HEK293 (cell line): ENCODE results near the gene TSPAN9.

Source experiments
- CTCF ChIP-seq: fragments of 450-650 bp; formaldehyde crosslinking; IDR thresholded peaks from 2 replicates; pipeline ENCODE4 v1.5.1; 2016; ENCODE audit warnings: missing biosample characterization, missing genetic modification characterization
- KLF16 ChIP-seq: fragments of 450-650 bp; formaldehyde crosslinking; IDR thresholded peaks from 2 replicates; pipeline ENCODE4 v1.5.1; 2017; ENCODE audit warnings: missing biosample characterization, missing genetic modification characterization
- PBX3 ChIP-seq: sonication (generic); formaldehyde crosslinking; IDR thresholded peaks from 2 replicates; pipeline ENCODE4 v1.8.1; 2022; ENCODE audit warnings: mild to moderate bottlenecking, moderate library complexity, missing genetic modification reagents
- REST ChIP-seq: fragments of 450-650 bp; formaldehyde crosslinking; IDR thresholded peaks from 2 replicates; pipeline ENCODE4 v1.5.1; 2016; ENCODE audit warnings: missing biosample characterization, missing genetic modification characterization
- SALL2 ChIP-seq: fragments of 450-650 bp; formaldehyde crosslinking; IDR thresholded peaks from 2 replicates; pipeline ENCODE4 v1.5.0; 2017; ENCODE audit warnings: missing biosample characterization, mild to moderate bottlenecking, missing genetic modification characterization, borderline replicate concordance
- YY1 ChIP-seq: fragments of 450-650 bp; formaldehyde crosslinking; IDR thresholded peaks from 2 replicates; pipeline ENCODE4 v1.5.1; 2018; ENCODE audit warnings: missing biosample characterization, missing genetic modification characterization
- ZBTB1 ChIP-seq: fragments of 450-650 bp; formaldehyde crosslinking; IDR thresholded peaks from 2 replicates; pipeline ENCODE4 v1.5.1; 2016; ENCODE audit warnings: missing biosample characterization, missing genetic modification characterization
- ZBTB21 ChIP-seq: fragments of 450-650 bp; formaldehyde crosslinking; IDR thresholded peaks from 2 replicates; pipeline ENCODE4 v1.5.1; 2017; ENCODE audit warnings: missing biosample characterization, missing genetic modification characterization
- ZNF362 ChIP-seq: fragments of 450-650 bp; formaldehyde crosslinking; IDR thresholded peaks from 2 replicates; pipeline ENCODE4 v1.5.1; 2016; ENCODE audit warnings: missing biosample characterization, missing genetic modification characterization
- ZNF501 ChIP-seq: fragments of 450-650 bp; formaldehyde crosslinking; IDR thresholded peaks from 2 replicates; pipeline ENCODE4 v1.5.1; 2016; ENCODE audit warnings: missing biosample characterization, missing genetic modification characterization
- ZNF654 ChIP-seq: fragments of 450-650 bp; formaldehyde crosslinking; IDR thresholded peaks from 2 replicates; pipeline ENCODE4 v1.5.1; 2016; ENCODE audit warnings: low read depth, missing biosample characterization, missing genetic modification characterization
- ZNF660 ChIP-seq: fragments of 450-650 bp; IDR thresholded peaks from 2 replicates; pipeline ENCODE4 v1.5.1; 2018; ENCODE audit warnings: missing biosample characterization, mild to moderate bottlenecking, missing genetic modification characterization
- ZNF837 ChIP-seq: fragments of 450-650 bp; formaldehyde crosslinking; IDR thresholded peaks from 2 replicates; pipeline ENCODE4 v1.5.1; 2016; ENCODE audit warnings: missing biosample characterization, missing genetic modification characterization

GRCh38 chr12:3216097-3216496, 138.9 kb downstream of the TSPAN9 start:
- no peak for TF ChIP-seq ZBTB21 (tag by site-specific recombination)
- no peak for TF ChIP-seq CTCF (tag by site-specific recombination)
- TF ChIP-seq ZNF654 (tag by site-specific recombination), result no peak
- TF ChIP-seq PBX3 (CRISPR knock-in tag), result no peak
- TF ChIP-seq SALL2 (tag by site-specific recombination), result no peak
- TF ChIP-seq ZBTB1 (tag by site-specific recombination), result no peak
- no peak for TF ChIP-seq REST
- no peak for TF ChIP-seq ZNF501 (tag by site-specific recombination)
- no peak for TF ChIP-seq ZNF362 (tag by site-specific recombination)
- no peak for TF ChIP-seq KLF16
- no peak for TF ChIP-seq ZNF837 (tag by site-specific recombination)
- TF ChIP-seq YY1 (tag by site-specific recombination), result no peak
- no peak for TF ChIP-seq ZNF660 (tag by site-specific recombination)
